SK-N-SH (cell line): ENCODE measurements around the gene C1orf159.

ENCODE experiments used
- CTCF ChIP-seq: fragments of 200-600 bp; sonication (generic); IDR thresholded peaks from 2 replicates; pipeline ENCODE4 v1.6.1; 2017; ENCODE audit warnings: antibody characterized with exemption, mild to moderate bottlenecking, moderate library complexity
- FOXM1 ChIP-seq: IDR thresholded peaks from 2 replicates; pipeline ENCODE4 v1.4.0; 2012; ENCODE audit warnings: low read depth, mild to moderate bottlenecking
- NFIC ChIP-seq: IDR thresholded peaks from 2 replicates; pipeline ENCODE4 v1.4.0; 2012; ENCODE audit warnings: borderline replicate concordance
- POLR2AphosphoS5 ChIP-seq: IDR thresholded peaks from 2 replicates; pipeline ENCODE4 v1.6.1; 2012; ENCODE audit warnings: low read depth, low read length
- SMC3 ChIP-seq: IDR thresholded peaks from 2 replicates; pipeline ENCODE4 v1.6.1; 2012; ENCODE audit warnings: low read depth, low read length, improper control_type of control experiment
- TEAD4 ChIP-seq: IDR thresholded peaks from 2 replicates; pipeline ENCODE4 v1.4.0; 2012; ENCODE audit warnings: mild to moderate bottlenecking, borderline replicate concordance; ENCODE audit not compliant: insufficient read depth

- TF ChIP-seq TEAD4 (no peak), POLR2AphosphoS5 (no peak), FOXM1 (no peak), CTCF (no peak), NFIC (no peak), SMC3 (no peak)
Observed at GRCh38 chr1:1134300-1134970, 18.5 kb upstream of the C1orf159 start.
